HG02885 (cell line): Measurements from ENCODE around the gene PUS1.
A peak's percentile ranks its signal among the peaks of the same experiment; 100 is the strongest.
"Not testable (repeated sequence)": the region's sequence is repeated elsewhere in the genome, so short reads cannot be mapped to it uniquely, and the experiment has no call there.

Experiments used
- ATAC-seq: cut with Tn5 transposase; IDR thresholded peaks from one replicate; pipeline ENCODE4 v1.9.1; 2021; ENCODE audit warnings: mild to moderate bottlenecking; ENCODE audit not compliant: unreplicated experiment, poor library complexity

Gene PUS1

GRCh38 chr12:131950182-131950913, 21.3 kb downstream of the PUS1 start:
- peak; percentile 31 for ATAC-seq

GRCh38 chr12:131953810-131954209, 24.7 kb downstream of the PUS1 start:
- ATAC-seq, result not testable (repeated sequence)

GRCh38 chr12:131954460-131954859, 25.4 kb downstream of the PUS1 start:
- not testable (repeated sequence) for ATAC-seq

GRCh38 chr12:131959116-131959515, 30.0 kb downstream of the PUS1 start:
- no peak for ATAC-seq

- ATAC-seq, result no peak
These were observed 30.8 kb downstream of the PUS1 start for GRCh38 chr12:131959641-131960589.

- not testable (repeated sequence) for ATAC-seq
These were observed 31.7 kb downstream of the PUS1 start for GRCh38 chr12:131960590-131961325.

GRCh38 chr12:131961328-131961727, 32.3 kb downstream of the PUS1 start:
- not testable (repeated sequence) for ATAC-seq

- ATAC-seq, result no peak
These were observed 33.0 kb downstream of the PUS1 start for GRCh38 chr12:131962069-131962468.

GRCh38 chr12:131963381-131963780, 34.3 kb downstream of the PUS1 start:
- no peak for ATAC-seq

GRCh38 chr12:131965073-131965472, 36.0 kb downstream of the PUS1 start:
- ATAC-seq, result no peak

GRCh38 chr12:131971226-131971625, 42.1 kb downstream of the PUS1 start:
- no peak for ATAC-seq

- ATAC-seq, result no peak
These were observed 46.2 kb downstream of the PUS1 start for GRCh38 chr12:131975228-131975627.

GRCh38 chr12:131979606-131980005, 50.5 kb downstream of the PUS1 start:
- ATAC-seq, result no peak

- ATAC-seq, result no peak
These were observed 51.2 kb downstream of the PUS1 start for GRCh38 chr12:131980263-131980662.

GRCh38 chr12:131981388-131981787, 52.3 kb downstream of the PUS1 start:
- ATAC-seq, result no peak

- ATAC-seq, result no peak
These were observed 53.0 kb downstream of the PUS1 start for GRCh38 chr12:131982041-131982440.

- no peak for ATAC-seq
These were observed 54.0 kb downstream of the PUS1 start for GRCh38 chr12:131983026-131983425.

- ATAC-seq, result no peak
These were observed 54.5 kb downstream of the PUS1 start for GRCh38 chr12:131983554-131983953.

- no peak for ATAC-seq
These were observed 55.3 kb downstream of the PUS1 start for GRCh38 chr12:131984334-131984733.

GRCh38 chr12:131985510-131985875, 56.4 kb downstream of the PUS1 start:
- not testable (repeated sequence) for ATAC-seq

- ATAC-seq, result no peak
These were observed 57.3 kb downstream of the PUS1 start for GRCh38 chr12:131986361-131986760.
